ENCODE data around the gene REV3L.

DNA sequence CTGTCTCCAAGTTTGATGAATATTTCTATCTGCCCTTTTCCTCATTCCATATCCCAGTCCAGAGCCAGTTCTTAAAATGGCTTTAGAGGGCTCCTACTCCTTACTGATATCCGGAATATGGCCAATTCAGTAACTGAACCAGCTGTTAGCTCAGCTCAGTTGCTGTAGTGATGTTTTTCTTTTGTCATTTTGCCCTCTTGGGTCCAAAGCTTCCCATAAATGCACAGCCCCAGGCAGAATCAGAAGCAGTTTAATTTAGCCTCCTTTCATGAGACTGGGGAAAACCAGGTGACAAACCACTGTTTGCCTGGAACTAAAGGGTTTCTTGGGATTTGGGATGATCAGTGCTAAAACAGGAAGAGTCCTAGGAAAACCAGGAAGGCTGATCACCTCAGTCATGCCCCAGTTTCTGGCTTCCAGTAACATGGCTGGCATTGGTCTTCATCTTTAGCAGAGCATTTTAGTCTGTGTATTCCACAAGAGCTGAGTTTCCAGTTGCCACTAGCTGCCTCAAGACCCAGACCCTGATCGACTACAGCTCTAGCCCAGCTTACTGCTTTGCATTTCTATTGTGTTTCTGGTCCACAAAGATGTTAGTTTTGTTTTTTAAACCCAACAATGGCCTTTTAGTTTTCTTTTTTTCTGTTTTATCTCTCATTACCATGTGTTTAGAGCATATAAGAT is 40.6 kb upstream of the REV3L start:
- TF ChIP-seq EZH2 (IDR thresholded peaks at IDR 0.05): no peak
- no peak for TF ChIP-seq POLR2AphosphoS5 (IDR thresholded peaks at IDR 0.05; ENCODE audit: borderline replicate concordance, low read depth, low read length)
- no peak for TF ChIP-seq FOXP2 (optimal IDR thresholded peaks at IDR 0.05; ENCODE audit: control extremely low read depth, extremely low read length, insufficient read depth)

All from SK-N-MC (cell line).